Activated naive CD4-positive, alpha-beta T cell treated with anti-CD3 and anti-CD28 coated beads, Interleukin-2, amount 10 ng/mL, durations not matched to agents 5 hours and 36 hours (primary cell): ENCODE data around the gene OPRPN. TPM values are rescaled to one million over a fixed set of nuclear protein-coding genes. Genes with fewer than 3 reads are reported as not detected.

Source experiments
- total RNA-seq, 2 experiments: library from RNA; stranded (reverse); gene quantifications; one replicate each; pipeline ENCODE4 v1.2.3, GENCODE V29; 2021

The OPRPN gene, protein sequence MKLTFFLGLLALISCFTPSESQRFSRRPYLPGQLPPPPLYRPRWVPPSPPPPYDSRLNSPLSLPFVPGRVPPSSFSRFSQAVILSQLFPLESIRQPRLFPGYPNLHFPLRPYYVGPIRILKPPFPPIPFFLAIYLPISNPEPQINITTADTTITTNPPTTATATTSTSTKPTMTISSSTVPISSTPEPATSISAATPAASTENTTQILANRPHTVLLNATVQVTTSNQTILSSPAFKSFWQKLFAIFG
- total RNA-seq: not detected

DNA sequence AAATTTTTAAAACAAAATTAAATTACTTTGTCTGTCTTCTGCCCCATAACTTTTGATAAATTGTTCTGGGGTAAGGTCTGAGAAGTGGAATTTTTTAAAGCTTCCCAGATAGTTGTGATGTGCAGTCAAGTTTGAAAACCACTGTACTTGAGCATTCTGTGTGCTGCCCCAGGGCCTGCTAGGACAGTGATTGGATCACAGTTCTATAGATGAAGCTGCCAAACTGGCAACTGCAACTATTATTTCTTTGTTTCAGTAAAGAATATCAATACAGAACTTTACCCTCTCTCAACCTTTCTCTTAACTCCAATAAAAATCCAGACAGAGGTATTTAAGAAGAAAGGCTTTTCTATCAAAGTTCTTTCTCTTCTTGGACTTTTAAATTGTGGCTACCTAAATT lies at the start of gene OPRPN:
TSS of gene OPRPN (plus strand) at position 361 of the 400 bp plus-strand sequence. CDS start 1,346 bp downstream, outside the sequence.

DNA sequence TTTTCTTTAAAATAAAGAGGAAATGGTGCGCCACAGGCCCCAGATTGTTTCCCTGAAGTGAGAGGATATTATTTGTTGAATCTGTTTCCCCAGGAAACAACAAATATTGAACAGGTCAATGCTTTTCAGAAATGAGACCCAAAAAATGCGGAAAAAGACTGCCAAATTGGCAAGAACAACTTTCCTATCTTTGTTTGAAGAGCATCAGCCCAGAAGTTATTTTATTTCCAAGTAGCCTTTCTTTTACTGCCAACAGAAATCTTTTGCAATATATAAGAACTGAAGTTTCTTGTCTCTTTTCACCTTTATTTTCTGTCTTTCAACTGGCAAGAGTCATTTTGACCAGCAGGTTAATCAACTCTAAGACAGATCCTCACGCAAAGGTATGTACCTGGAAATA lies 37.3 kb upstream of the OPRPN start, which contains the start of gene SMR3A:
TSS of gene SMR3A (plus strand) at position 301 of the 400 bp plus-strand sequence. CDS start 1,356 bp downstream, outside the sequence.

DNA sequence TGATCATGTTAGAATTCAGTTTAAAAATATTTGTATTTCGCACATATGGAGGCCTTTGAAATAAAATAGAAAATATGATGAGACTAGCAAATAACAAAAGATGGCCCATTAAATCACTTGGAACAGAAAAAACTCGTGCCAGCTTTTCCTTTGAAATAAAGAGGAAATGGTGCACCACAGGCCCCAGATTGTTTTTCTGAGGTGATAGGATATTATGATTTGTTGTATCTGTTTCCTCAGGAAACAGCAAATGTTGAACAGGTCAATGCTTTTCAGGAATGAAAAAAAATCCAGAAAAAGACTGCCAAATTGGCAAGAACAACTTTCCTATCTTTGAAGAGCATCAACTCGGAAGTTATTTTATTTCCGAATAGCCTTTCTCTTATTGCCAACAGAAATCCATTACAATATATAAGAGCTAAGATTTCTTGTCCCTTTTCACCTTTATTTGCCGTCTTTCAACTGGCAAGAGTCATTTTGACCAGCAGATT lies 15.0 kb upstream of the OPRPN start, which contains the start of gene SMR3B:
TSS of gene SMR3B (plus strand) at position 441 of the 491 bp plus-strand sequence. CDS start 1,380 bp downstream, outside the sequence.

Other genes starting within 250 kb of the OPRPN start
- gene PRR27, start 243.7 kb upstream of the OPRPN start, total RNA-seq: not detected
- not detected for gene ODAM, start 202.2 kb upstream of the OPRPN start, total RNA-seq
- gene FDCSP, start 171.8 kb upstream of the OPRPN start, total RNA-seq: not detected
- not detected for gene CSN3, start 155.3 kb upstream of the OPRPN start, total RNA-seq
- gene CABS1, start 63.0 kb upstream of the OPRPN start, total RNA-seq: not detected
- not detected for gene SMR3A, start 37.2 kb upstream of the OPRPN start, total RNA-seq
- gene SMR3B, start 14.8 kb upstream of the OPRPN start, total RNA-seq: not detected
- not detected for gene MUC7, start 74.3 kb downstream of the OPRPN start, total RNA-seq
- not detected for gene AMTN, start 120.6 kb downstream of the OPRPN start, total RNA-seq
- gene AMBN, start 194.3 kb downstream of the OPRPN start, total RNA-seq: not detected
- 1 to 10 TPM in 1 of 2 experiments, under 1 TPM in 1; 0.76 to 1.2 TPM for gene ENAM, start 230.8 kb downstream of the OPRPN start, total RNA-seq